HepG2 (cell line): ENCODE data around the gene TAOK3. TPM values are rescaled to one million over a fixed set of nuclear protein-coding genes. Genes with fewer than 3 reads are reported as not detected.

Experiments
- ATAC-seq: fragments of 200-7000 bp; cut with Tn5 transposase; 3 replicates; pipeline ENCODE4 v1.9.1; 2020; ENCODE audit warnings: mild to moderate bottlenecking, moderate library complexity
- BruUV-seq: library from RNA; stranded (reverse); fragments of 400-500 nt; replicated peaks from 2 replicates; lab custom pipeline; 2021; lab: Mats Ljungman, UMichigan
- CTCF ChIA-PET: fragments of 300-600 bp; formaldehyde crosslinking; extraction: SDS; loops from one replicate; lab custom pipeline; 2021; ENCODE audit warnings: low total read pairs, inconsistent platforms, low intra/inter-chr PET ratio; lab: Yijun Ruan, JAX
- POLR2A ChIA-PET: fragments of 350-600 bp; sonication (Branson Sonifier 250); formaldehyde crosslinking; loops from one replicate; lab custom pipeline; 2020; ENCODE audit warnings: antibody characterized with exemption, inconsistent platforms; lab: Yijun Ruan, JAX
- DNase-seq: peaks from one replicate; pipeline ENCODE4 v3.0.0-alpha.2; 2015; ENCODE audit warnings: low spot score
- FAIRE-seq: peaks from 3 replicates; lab custom pipeline; 2011; peaks lifted over from hg19 to GRCh38; lab: Jason Lieb, UNC
- H2AFZ ChIP-seq: one replicate; pipeline ENCODE4 v1.6.1; 2011; ENCODE audit warnings: low read length, inconsistent platforms
- H3K27ac ChIP-seq: fragments of 300-600 bp; 3 replicates; pipeline ENCODE4 v1.8.0; 2011; ENCODE audit warnings: mixed run types, mild to moderate bottlenecking, mixed read lengths, low read length, inconsistent platforms; ENCODE audit not compliant: insufficient read depth; ENCODE audit errors: extremely low read length
- H3K27me3 ChIP-seq, 2 experiments: fragments of 200-600 bp in 1 of 2; 2 replicates in 1 of 2; 3 replicates in 1 of 2; pipeline versions ENCODE4 v1.6.0 to v1.8.0; 2011; ENCODE audit warnings: low read length in 2 of 2, mild to moderate bottlenecking in 2 of 2, moderate library complexity in 2 of 2, inconsistent platforms in 1 of 2; ENCODE audit not compliant: insufficient read depth in 2 of 2, control insufficient read depth in 1 of 2
- H3K36me3 ChIP-seq, 2 experiments: fragments of 200-600 bp in 1 of 2; replicated peaks in 1 of 2; 2 replicates in 1 of 2; 3 replicates in 1 of 2; pipeline versions ENCODE4 v1.5.1 to v1.8.0; 2011; ENCODE audit warnings: low read length in 2 of 2, inconsistent platforms in 1 of 2; ENCODE audit not compliant: insufficient read depth in 2 of 2, control insufficient read depth in 1 of 2
- H3K4me1 ChIP-seq: 2 replicates; pipeline ENCODE4 v1.5.1; 2012; ENCODE audit warnings: low read length, inconsistent platforms; ENCODE audit not compliant: insufficient read depth
- H3K4me2 ChIP-seq: 2 replicates; pipeline ENCODE4 v1.6.0; 2011; ENCODE audit warnings: low read depth, low read length, inconsistent platforms
- H3K4me3 ChIP-seq, 3 experiments: fragments of 200-600 bp in 1 of 3; sonication (generic), shearing (Covaris generic) in 1 of 3; replicated peaks in 1 of 3; 2 replicates each; pipeline ENCODE4 v1.5.1; 2011 to 2016; ENCODE audit warnings: low read length in 3 of 3, inconsistent platforms in 2 of 3, low read depth in 2 of 3, mild to moderate bottlenecking in 2 of 3, control low read depth in 1 of 3, mixed read lengths in 1 of 3; ENCODE audit not compliant: insufficient read depth in 1 of 3
- H3K79me2 ChIP-seq: one replicate; pipeline ENCODE4 v1.6.1; 2011; ENCODE audit warnings: low read length, inconsistent platforms; ENCODE audit not compliant: insufficient read depth
- H3K9ac ChIP-seq: 2 replicates; pipeline ENCODE4 v1.6.0; 2011; ENCODE audit warnings: mild to moderate bottlenecking, low read depth, low read length, inconsistent platforms; ENCODE audit not compliant: insufficient read depth
- H3K9me3 ChIP-seq: 2 replicates; pipeline ENCODE4 v1.5.1; 2012; ENCODE audit warnings: mild to moderate bottlenecking, low read length
- H4K20me1 ChIP-seq: 2 replicates; pipeline ENCODE4 v1.6.0; 2011; ENCODE audit warnings: inconsistent platforms, mild to moderate bottlenecking, low read length, moderate library complexity; ENCODE audit not compliant: insufficient read depth
- GPBP1L1 ChIP-seq: sonication (generic); formaldehyde crosslinking; IDR thresholded peaks from 2 replicates; pipeline ENCODE4 v1.5.0; 2020; ENCODE audit warnings: mild to moderate bottlenecking, missing genetic modification reagents
- HOXA3 ChIP-seq: sonication (generic); formaldehyde crosslinking; IDR thresholded peaks from 2 replicates; pipeline ENCODE4 v1.5.0; 2020; ENCODE audit warnings: missing genetic modification reagents
- PRMT3 ChIP-seq: sonication (generic); formaldehyde crosslinking; IDR thresholded peaks from 2 replicates; pipeline ENCODE4 v1.8.1; 2022; ENCODE audit warnings: low read depth, mild to moderate bottlenecking, moderate library complexity, missing genetic modification reagents, borderline replicate concordance
- ZEB1 ChIP-seq: IDR thresholded peaks from 2 replicates; pipeline ENCODE4 v1.6.1; 2012; ENCODE audit warnings: mild to moderate bottlenecking, low read depth, inconsistent platforms; ENCODE audit not compliant: insufficient replicate concordance
- ZFX ChIP-seq: sonication (generic); formaldehyde crosslinking; IDR thresholded peaks from 2 replicates; pipeline ENCODE4 v1.4.0; 2020; ENCODE audit warnings: mild to moderate bottlenecking, low read depth, missing genetic modification reagents, moderate library complexity
- ZSCAN25 ChIP-seq: sonication (generic); formaldehyde crosslinking; IDR thresholded peaks from 2 replicates; pipeline ENCODE4 v1.8.0; 2022; ENCODE audit warnings: mild to moderate bottlenecking, missing genetic modification reagents
- WGBS: methylation state at CpG from one replicate; pipeline ENCODE4 v1.1.6; 2017; ENCODE audit warnings: low lambda C conversion rate; 5-methylcytosine and 5-hydroxymethylcytosine counted together
- in situ Hi-C: cut with HindIII; loops from 2 replicates; pipeline ENCODE4 v1.10.0; 2017; ENCODE audit warnings: low pct_unique_long_range_greater_than_20kb; ENCODE audit not compliant: extremely low pct_ligation_motif_present
- intact Hi-C: fragments of 100-400 bp; cut with micrococcal nuclease; formaldehyde crosslinking; loops from one replicate; pipeline ENCODE4 v1.10.0; 2022; ENCODE audit not compliant: unreplicated experiment
- polyA plus RNA-seq, 8 experiments: library from polyadenylated mRNA; depleted of rRNA in 3 of 8; stranded (reverse) in 7 of 8; unstranded in 1 of 8; fragments of >200 nt; fragmentation: Illumina TruSeq in 4 of 8; extraction: Trizol in 4 of 8; gene quantifications; 2 replicates each; pipeline versions ENCODE4 v1.2.1 to v1.2.3, GENCODE V29; 2011 to 2016; ENCODE audit warnings: low read depth in 4 of 8, missing spikeins in 1 of 8, mixed read lengths in 1 of 8; ENCODE audit not compliant: insufficient read depth in 1 of 8
- total RNA-seq, 5 experiments: library from RNA; depleted of rRNA; stranded (reverse); fragments of >200 nt; fragmentation: Illumina TruSeq; extraction: Trizol; gene quantifications; 2 replicates each; pipeline ENCODE4 v1.2.3, GENCODE V29; 2016; ENCODE audit warnings: low read depth in 1 of 5
- TF ChIP-seq, protein P1 (sequence below): sonication (generic); formaldehyde crosslinking; conservative IDR thresholded peaks from 2 replicates; pipeline ENCODE4 v1.4.0; 2020; ENCODE audit warnings: missing genetic modification reagents

TAOK3 gene
- total and polyA plus RNA-seq, 2 of the 13 experiments (the other 11 are each of a cell fraction or from before 2014, with no cell fraction given): 10.4 to 12.3 TPM

GRCh38 chr12:118193477-118193876, 179.2 kb downstream of the TAOK3 start:
- no peak overlapping the region for H2AFZ ChIP-seq
- no peaks in the 10 kb centered on the region for H4K20me1 ChIP-seq
- POLR2A ChIA-PET: no interaction called here
- no TSS peak for BruUV-seq
- 0 out of 5 replicates have a peak, but pooled peaks cover 0 to 13% of the 10 kb centered on the region in 2 experiments for H3K36me3 ChIP-seq
- no peaks in the 10 kb centered on the region for H3K9me3 ChIP-seq
- CTCF ChIA-PET: no interaction called here
- H3K27me3 ChIP-seq: no peaks in the 10 kb centered on the region
- ATAC-seq: no peak
- H3K4me1 ChIP-seq: no peaks in the 10 kb centered on the region
- H3K79me2 ChIP-seq: no peaks in the 10 kb centered on the region
- in situ Hi-C loops: no loop called here
- WGBS: 98% methylated on average over 5 of the region's 5 CpGs
- TF ChIP-seq, protein P1, sequence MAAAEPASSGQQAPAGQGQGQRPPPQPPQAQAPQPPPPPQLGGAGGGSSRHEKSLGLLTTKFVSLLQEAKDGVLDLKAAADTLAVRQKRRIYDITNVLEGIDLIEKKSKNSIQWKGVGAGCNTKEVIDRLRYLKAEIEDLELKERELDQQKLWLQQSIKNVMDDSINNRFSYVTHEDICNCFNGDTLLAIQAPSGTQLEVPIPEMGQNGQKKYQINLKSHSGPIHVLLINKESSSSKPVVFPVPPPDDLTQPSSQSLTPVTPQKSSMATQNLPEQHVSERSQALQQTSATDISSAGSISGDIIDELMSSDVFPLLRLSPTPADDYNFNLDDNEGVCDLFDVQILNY (CRISPR knock-in tag): no peak
- TF ChIP-seq ZSCAN25: no peak
- no peak for TF ChIP-seq ZFX (CRISPR knock-in tag)
- TF ChIP-seq PRMT3: no peak
- no peak overlapping the region for H3K9ac ChIP-seq
- no peak overlapping the region for H3K27ac ChIP-seq
- no peak overlapping the region for H3K4me2 ChIP-seq
- no peak for DNase-seq
- FAIRE-seq: no peak
- H3K4me3 ChIP-seq: no peak overlapping the region
- intact Hi-C loops: no loop called here

DNA sequence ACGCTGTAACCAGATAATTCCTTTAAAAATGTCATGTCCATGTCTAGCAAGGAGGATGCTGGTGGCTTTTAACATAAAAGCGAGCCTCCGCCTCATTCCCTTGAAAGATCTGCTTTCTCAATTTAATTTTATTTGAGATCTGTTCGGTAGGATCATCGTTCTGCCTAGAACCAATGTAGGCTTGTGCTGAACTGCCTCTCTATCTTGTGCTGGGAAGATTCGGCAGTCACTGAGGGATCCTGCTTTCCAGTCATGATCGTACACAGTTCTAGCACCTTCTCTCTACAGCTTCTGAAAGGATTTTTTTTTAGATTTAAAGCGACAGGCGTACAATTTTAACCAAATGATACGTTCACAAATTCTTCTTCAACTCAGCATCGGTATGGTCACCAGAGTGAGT, 182.4 kb downstream of the TAOK3 start:
- in situ Hi-C loops (no loop called here), intact Hi-C loops (no loop called here)
- H3K27me3 ChIP-seq: no peaks in the 10 kb centered on the region
- no peak for ATAC-seq
- no peak overlapping the region for H3K4me3 ChIP-seq
- no peak for DNase-seq
- no peak overlapping the region for H3K9ac ChIP-seq
- no peaks in the 10 kb centered on the region for H3K4me1 ChIP-seq
- ChIA-PET POLR2A (no interaction called here), CTCF (no interaction called here)
- H3K4me2 ChIP-seq: no peak overlapping the region
- H4K20me1 ChIP-seq: no peaks in the 10 kb centered on the region
- no peak for TF ChIP-seq HOXA3 (CRISPR knock-in tag)
- no peak for TF ChIP-seq GPBP1L1 (CRISPR knock-in tag)
- no peak for TF ChIP-seq ZEB1
- H3K36me3 ChIP-seq: 0 out of 5 replicates have a peak, but pooled peaks cover 0 to 7% of the 10 kb centered on the region in 2 experiments
- no peaks in the 10 kb centered on the region for H3K9me3 ChIP-seq
- no TSS peak for BruUV-seq
- no peak for FAIRE-seq
- H3K27ac ChIP-seq: no peak overlapping the region
- H2AFZ ChIP-seq: no peak overlapping the region
- no peaks in the 10 kb centered on the region for H3K79me2 ChIP-seq
- WGBS: 95% methylated on average over 11 of the region's 11 CpGs
